ENCODE results near the gene LSM11. TPM values are rescaled to one million over a fixed set of nuclear protein-coding genes. Genes with fewer than 3 reads are reported as not detected.

LSM11 gene
- total RNA-seq, 4 donors from 2014 or later = 2.6 to 4.1 (median 3.9) TPM

GRCh38 chr5:157714596-157714864, 29.0 kb upstream of the LSM11 start:
- no peak for TF ChIP-seq CTCF (IDR thresholded peaks at IDR 0.05; ENCODE audit: low read depth)

GRCh38 chr5:157718519-157718918, 25.0 kb upstream of the LSM11 start:
- TF ChIP-seq CTCF (IDR thresholded peaks at IDR 0.05; ENCODE audit: low read depth) = no peak

- TF ChIP-seq CTCF (IDR thresholded peaks at IDR 0.05; ENCODE audit: low read depth) = no peak
Measured at GRCh38 chr5:157719245-157719644, 24.3 kb upstream of the LSM11 start.

- no peak for TF ChIP-seq CTCF (IDR thresholded peaks at IDR 0.05; ENCODE audit: low read depth)
Measured at GRCh38 chr5:157721159-157721558, 22.4 kb upstream of the LSM11 start.

- no peak for TF ChIP-seq CTCF (IDR thresholded peaks at IDR 0.05; ENCODE audit: low read depth)
Measured at GRCh38 chr5:157729858-157730257, 13.7 kb upstream of the LSM11 start.

GRCh38 chr5:157730900-157731271, 12.6 kb upstream of the LSM11 start:
- TF ChIP-seq CTCF (IDR thresholded peaks at IDR 0.05; ENCODE audit: low read depth) = no peak

GRCh38 chr5:157731272-157732129, 12.0 kb upstream of the LSM11 start, which contains the start of gene THG1L:
THG1L (plus strand) TSS chr5:157731420; CDS start chr5:157731441, 21 bp downstream.
- no peak for TF ChIP-seq CTCF (IDR thresholded peaks at IDR 0.05; ENCODE audit: low read depth)
